ENCODE measurements around the gene VPS9D1. TPM values are rescaled to one million over a fixed set of nuclear protein-coding genes. Genes with fewer than 3 reads are reported as not detected.

The VPS9D1 gene
- total and polyA plus RNA-seq, 4 donors: 3.6 to 7.2 (median 4.1) TPM

DNA sequence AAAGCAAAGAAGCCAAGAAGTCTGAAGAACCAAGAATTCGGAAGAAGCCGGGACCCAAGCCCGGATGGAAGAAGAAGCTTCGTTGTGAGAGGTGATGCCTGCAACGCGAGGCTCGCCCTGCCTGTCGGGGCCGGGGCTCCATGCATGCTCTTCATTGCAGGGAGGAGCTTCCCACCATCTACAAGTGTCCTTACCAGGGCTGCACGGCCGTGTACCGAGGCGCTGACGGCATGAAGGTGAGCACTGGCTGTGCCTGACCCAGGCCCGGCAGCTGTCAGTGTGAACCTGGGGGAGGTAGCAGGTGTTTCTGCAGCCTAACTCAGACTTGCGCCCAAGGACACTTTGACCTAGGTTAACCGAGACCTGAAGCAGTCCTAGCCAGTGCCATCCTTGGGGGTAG lies 12.6 kb upstream of the VPS9D1 start:
- peaks cover 37 to 79% (median 45%) of the 10 kb centered on the region in 4 donors for H3K36me3 ChIP-seq (ENCODE audit: control insufficient read depth in 4 of 4, insufficient read depth in 3 of 4, low read depth in 1 of 4, low read length in 3 of 4)
- H3K27me3 ChIP-seq (ENCODE audit: control insufficient read depth in 4 of 4, insufficient read depth in 4 of 4, low read length in 3 of 4): no peaks in the 10 kb centered on the region
- H3K9ac ChIP-seq (ENCODE audit: low read depth in 1 of 2, low read length in 2 of 2): no peak overlapping the region
- H3K9me3 ChIP-seq (ENCODE audit: control insufficient read depth in 4 of 4, low read length in 3 of 4): no peaks in the 10 kb centered on the region
- peaks cover 4 to 27% (median 21%) of the 10 kb centered on the region in 4 donors for H3K4me1 ChIP-seq (ENCODE audit: control insufficient read depth in 4 of 4, insufficient read depth in 4 of 4, low read length in 3 of 4)
- no peak for TF ChIP-seq FOXA1 (IDR thresholded peaks at IDR 0.05)
- TF ChIP-seq GABPA (IDR thresholded peaks at IDR 0.05 in 1 of 2, conservative IDR thresholded peaks at IDR 0.05 in 1 of 2): no peak
- no peak for TF ChIP-seq EGR1 (IDR thresholded peaks at IDR 0.05; ENCODE audit: low read depth in 2 of 2)
- no peak for TF ChIP-seq CTCF (IDR thresholded peaks at IDR 0.05; ENCODE audit: low read depth, low read length, missing input control)
- no peak for TF ChIP-seq NR2F2 (IDR thresholded peaks at IDR 0.05)
- no peak for TF ChIP-seq HNF4G (IDR thresholded peaks at IDR 0.05)
- TF ChIP-seq TAF1 (conservative IDR thresholded peaks at IDR 0.05): no peak
- no peak overlapping the region for H3K4me3 ChIP-seq (ENCODE audit: low read depth in 1 of 3, low read length in 3 of 3)
- H3K27ac ChIP-seq (ENCODE audit: low read depth in 1 of 2, low read length in 2 of 2): no peak overlapping the region
- WGBS: 91% methylated on average over 17 of the region's 17 CpGs
- DNase-seq (ENCODE audit: low spot score): no peak

DNA sequence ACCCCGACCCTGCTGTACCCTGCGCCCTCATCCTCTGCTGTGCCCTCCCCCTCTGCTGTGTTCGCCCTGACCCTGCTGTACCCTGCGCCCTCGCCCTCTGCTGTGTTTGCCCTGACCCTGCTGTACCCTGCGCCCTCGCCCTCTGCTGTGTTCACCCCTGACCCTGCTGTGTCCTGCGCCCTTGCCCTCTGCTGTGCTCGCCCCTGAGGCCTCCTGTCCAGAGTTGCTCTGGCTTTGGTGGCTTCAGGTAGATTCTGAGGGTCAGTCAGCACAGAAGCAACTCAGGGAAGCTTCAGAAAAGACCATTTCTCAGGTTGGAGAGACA lies 12.2 kb upstream of the VPS9D1 start:
- DNase-seq (ENCODE audit: low spot score): no peak
- TF ChIP-seq, protein P1, sequence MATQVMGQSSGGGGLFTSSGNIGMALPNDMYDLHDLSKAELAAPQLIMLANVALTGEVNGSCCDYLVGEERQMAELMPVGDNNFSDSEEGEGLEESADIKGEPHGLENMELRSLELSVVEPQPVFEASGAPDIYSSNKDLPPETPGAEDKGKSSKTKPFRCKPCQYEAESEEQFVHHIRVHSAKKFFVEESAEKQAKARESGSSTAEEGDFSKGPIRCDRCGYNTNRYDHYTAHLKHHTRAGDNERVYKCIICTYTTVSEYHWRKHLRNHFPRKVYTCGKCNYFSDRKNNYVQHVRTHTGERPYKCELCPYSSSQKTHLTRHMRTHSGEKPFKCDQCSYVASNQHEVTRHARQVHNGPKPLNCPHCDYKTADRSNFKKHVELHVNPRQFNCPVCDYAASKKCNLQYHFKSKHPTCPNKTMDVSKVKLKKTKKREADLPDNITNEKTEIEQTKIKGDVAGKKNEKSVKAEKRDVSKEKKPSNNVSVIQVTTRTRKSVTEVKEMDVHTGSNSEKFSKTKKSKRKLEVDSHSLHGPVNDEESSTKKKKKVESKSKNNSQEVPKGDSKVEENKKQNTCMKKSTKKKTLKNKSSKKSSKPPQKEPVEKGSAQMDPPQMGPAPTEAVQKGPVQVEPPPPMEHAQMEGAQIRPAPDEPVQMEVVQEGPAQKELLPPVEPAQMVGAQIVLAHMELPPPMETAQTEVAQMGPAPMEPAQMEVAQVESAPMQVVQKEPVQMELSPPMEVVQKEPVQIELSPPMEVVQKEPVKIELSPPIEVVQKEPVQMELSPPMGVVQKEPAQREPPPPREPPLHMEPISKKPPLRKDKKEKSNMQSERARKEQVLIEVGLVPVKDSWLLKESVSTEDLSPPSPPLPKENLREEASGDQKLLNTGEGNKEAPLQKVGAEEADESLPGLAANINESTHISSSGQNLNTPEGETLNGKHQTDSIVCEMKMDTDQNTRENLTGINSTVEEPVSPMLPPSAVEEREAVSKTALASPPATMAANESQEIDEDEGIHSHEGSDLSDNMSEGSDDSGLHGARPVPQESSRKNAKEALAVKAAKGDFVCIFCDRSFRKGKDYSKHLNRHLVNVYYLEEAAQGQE (IDR thresholded peaks at IDR 0.05): no peak
- peak; percentile 18 to 94 for TF ChIP-seq RXRA (IDR thresholded peaks at IDR 0.05)
- peak; percentile 60 to 97 for TF ChIP-seq HNF4A (conservative IDR thresholded peaks at IDR 0.05)
- TF ChIP-seq SP1 (IDR thresholded peaks at IDR 0.05): peak; percentile 50
- TF ChIP-seq, protein P2, sequence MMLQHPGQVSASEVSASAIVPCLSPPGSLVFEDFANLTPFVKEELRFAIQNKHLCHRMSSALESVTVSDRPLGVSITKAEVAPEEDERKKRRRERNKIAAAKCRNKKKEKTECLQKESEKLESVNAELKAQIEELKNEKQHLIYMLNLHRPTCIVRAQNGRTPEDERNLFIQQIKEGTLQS (IDR thresholded peaks at IDR 0.05): no peak
- TF ChIP-seq NR2F2 (IDR thresholded peaks at IDR 0.05): peak; percentile 94
- TF ChIP-seq HNF4G (IDR thresholded peaks at IDR 0.05): peak; percentile 74
- Histone ChIP-seq H3K9me3 (ENCODE audit: control insufficient read depth in 4 of 4, low read length in 3 of 4) (no peaks in the 10 kb centered on the region), H3K36me3 (ENCODE audit: control insufficient read depth in 4 of 4, insufficient read depth in 3 of 4, low read depth in 1 of 4, low read length in 3 of 4) (peaks cover 34 to 75% (median 42%) of the 10 kb centered on the region in 4 donors), H3K4me3 (ENCODE audit: low read depth in 1 of 3, low read length in 3 of 3) (no peak overlapping the region), H3K9ac (ENCODE audit: low read depth in 1 of 2, low read length in 2 of 2) (no peak overlapping the region), H3K27me3 (ENCODE audit: control insufficient read depth in 4 of 4, insufficient read depth in 4 of 4, low read length in 3 of 4) (no peaks in the 10 kb centered on the region), H3K4me1 (ENCODE audit: control insufficient read depth in 4 of 4, insufficient read depth in 4 of 4, low read length in 3 of 4) (peaks cover 4 to 26% (median 21%) of the 10 kb centered on the region in 4 donors), H3K27ac (ENCODE audit: low read depth in 1 of 2, low read length in 2 of 2) (no peak overlapping the region)
- 65% methylated on average over 9 of the region's 9 CpGs for WGBS

All from liver (tissue), 9 donors.